Erythroblast (primary cell): ENCODE measurements around the gene KANTR.

Source experiments
- GATA1 ChIP-seq: IDR thresholded peaks from 2 replicates; pipeline ENCODE4 v1.6.1; 2011; ENCODE audit warnings: low read depth, mild to moderate bottlenecking, control low read depth, low read length, moderate library complexity
- POLR2A ChIP-seq: IDR thresholded peaks from 2 replicates; pipeline ENCODE4 v1.6.1; 2011; ENCODE audit warnings: mild to moderate bottlenecking, low read length

GRCh38 chrX:53133400-53133799 lies 39.5 kb downstream of the KANTR start:
- TF ChIP-seq POLR2A = no peak
- TF ChIP-seq GATA1 = no peak
